22Rv1 (cell line): ENCODE results near the gene CCDC148.
"Not testable (repeated sequence)": the region's sequence is repeated elsewhere in the genome, so short reads cannot be mapped to it uniquely, and the experiment has no call there.

Source experiments
- H3K27ac ChIP-seq: fragments of 450-650 bp; 2 replicates; pipeline ENCODE4 v1.5.1; 2017
- CTCF ChIP-seq: fragments of 450-650 bp; IDR thresholded peaks from 2 replicates; pipeline ENCODE4 v1.5.1; 2017; ENCODE audit warnings: mild to moderate bottlenecking
- ZFX ChIP-seq: fragments of 450-650 bp; IDR thresholded peaks from 2 replicates; pipeline ENCODE4 v1.6.1; 2017; ENCODE audit warnings: antibody characterized with exemption, borderline replicate concordance

Gene CCDC148

GRCh38 chr2:158481116-158481515, 24.6 kb upstream of the CCDC148 start:
- TF ChIP-seq ZFX (no peak), CTCF (no peak)
- no peak overlapping the region for H3K27ac ChIP-seq

GRCh38 chr2:158478816-158479215, 22.3 kb upstream of the CCDC148 start:
- H3K27ac ChIP-seq = no peak overlapping the region
- TF ChIP-seq CTCF (no peak), ZFX (no peak)

- no peak overlapping the region for H3K27ac ChIP-seq
- TF ChIP-seq ZFX (no peak), CTCF (no peak)
These were observed 21.7 kb upstream of the CCDC148 start for GRCh38 chr2:158478237-158478636.

- no peak overlapping the region for H3K27ac ChIP-seq
- TF ChIP-seq CTCF = no peak
- TF ChIP-seq ZFX = no peak
These were observed 20.6 kb upstream of the CCDC148 start for GRCh38 chr2:158477202-158477601.

GRCh38 chr2:158474526-158475011, 18.0 kb upstream of the CCDC148 start:
- H3K27ac ChIP-seq = not testable (repeated sequence)

GRCh38 chr2:158473719-158474392, 17.3 kb upstream of the CCDC148 start:
- TF ChIP-seq CTCF = no peak
- no peak for TF ChIP-seq ZFX
- H3K27ac ChIP-seq = no peak overlapping the region

GRCh38 chr2:158473300-158473699, 16.7 kb upstream of the CCDC148 start:
- not testable (repeated sequence) for H3K27ac ChIP-seq

GRCh38 chr2:158472829-158473228, 16.3 kb upstream of the CCDC148 start:
- H3K27ac ChIP-seq = not testable (repeated sequence)

- no peak overlapping the region for H3K27ac ChIP-seq
- no peak for TF ChIP-seq ZFX
- TF ChIP-seq CTCF = no peak
These were observed 10.7 kb upstream of the CCDC148 start for GRCh38 chr2:158467248-158467647.
